NB4 (cell line): Measurements from ENCODE around the gene IDUA.

Experiments used
- DNase-seq: peaks from one replicate; pipeline ENCODE4 v3.0.0; 2010; ENCODE audit warnings: low read depth
- H3K4me3 ChIP-seq: one replicate; pipeline ENCODE4 v1.5.1; 2011; ENCODE audit warnings: mild to moderate bottlenecking, low read depth, low read length, moderate library complexity
- MYC ChIP-seq: IDR thresholded peaks from 2 replicates; pipeline ENCODE4 v1.6.1; 2011; ENCODE audit warnings: low read depth, low read length
- POLR2A ChIP-seq: IDR thresholded peaks from 2 replicates; pipeline ENCODE4 v1.6.1; 2011; ENCODE audit warnings: mild to moderate bottlenecking; ENCODE audit not compliant: insufficient read length; ENCODE audit errors: extremely low read depth
- TF ChIP-seq, protein P1 (sequence below): IDR thresholded peaks from one replicate; pipeline ENCODE4 v1.5.1; 2012; ENCODE audit warnings: low read depth, low read length
- TF ChIP-seq, protein P2 (sequence below): IDR thresholded peaks from 2 replicates; pipeline ENCODE4 v1.6.1; 2011; ENCODE audit warnings: low read depth, low read length

The IDUA gene

DNA sequence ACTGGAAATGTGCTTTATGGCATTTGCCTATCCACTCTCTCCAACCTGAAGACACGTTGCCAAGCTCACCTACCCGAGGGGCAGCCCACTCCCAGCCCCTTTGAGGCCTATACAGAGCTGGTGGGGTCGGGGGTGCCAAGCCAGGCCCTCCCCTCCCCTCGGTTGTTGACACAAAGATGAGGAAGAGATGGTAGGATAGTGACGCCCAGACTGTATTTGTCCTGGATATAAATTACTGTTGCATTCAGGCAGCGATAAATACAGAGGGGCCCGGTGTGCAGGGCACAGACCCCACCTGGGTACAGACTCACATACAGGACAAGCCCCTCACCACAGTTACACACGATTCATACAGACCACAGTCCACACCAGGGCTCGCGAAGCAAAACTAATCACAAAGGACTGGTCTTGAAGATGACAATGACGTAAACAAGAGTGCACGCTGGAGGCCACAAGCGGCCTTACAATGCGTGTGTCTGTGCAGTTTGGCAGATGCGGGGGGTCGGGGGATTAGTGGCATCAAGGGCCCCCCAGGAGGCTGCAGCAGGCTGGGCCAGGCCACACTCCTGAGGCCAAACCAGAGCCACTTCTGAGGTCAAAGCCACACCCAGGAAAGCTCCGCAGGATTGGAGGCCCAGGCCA is 28.0 kb upstream of the IDUA start:
- no peak overlapping the region for H3K4me3 ChIP-seq
- no peak for DNase-seq
- TF ChIP-seq MYC (no peak), POLR2A (no peak)
- TF ChIP-seq, protein P1, sequence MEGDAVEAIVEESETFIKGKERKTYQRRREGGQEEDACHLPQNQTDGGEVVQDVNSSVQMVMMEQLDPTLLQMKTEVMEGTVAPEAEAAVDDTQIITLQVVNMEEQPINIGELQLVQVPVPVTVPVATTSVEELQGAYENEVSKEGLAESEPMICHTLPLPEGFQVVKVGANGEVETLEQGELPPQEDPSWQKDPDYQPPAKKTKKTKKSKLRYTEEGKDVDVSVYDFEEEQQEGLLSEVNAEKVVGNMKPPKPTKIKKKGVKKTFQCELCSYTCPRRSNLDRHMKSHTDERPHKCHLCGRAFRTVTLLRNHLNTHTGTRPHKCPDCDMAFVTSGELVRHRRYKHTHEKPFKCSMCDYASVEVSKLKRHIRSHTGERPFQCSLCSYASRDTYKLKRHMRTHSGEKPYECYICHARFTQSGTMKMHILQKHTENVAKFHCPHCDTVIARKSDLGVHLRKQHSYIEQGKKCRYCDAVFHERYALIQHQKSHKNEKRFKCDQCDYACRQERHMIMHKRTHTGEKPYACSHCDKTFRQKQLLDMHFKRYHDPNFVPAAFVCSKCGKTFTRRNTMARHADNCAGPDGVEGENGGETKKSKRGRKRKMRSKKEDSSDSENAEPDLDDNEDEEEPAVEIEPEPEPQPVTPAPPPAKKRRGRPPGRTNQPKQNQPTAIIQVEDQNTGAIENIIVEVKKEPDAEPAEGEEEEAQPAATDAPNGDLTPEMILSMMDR: no peak
- TF ChIP-seq, protein P2, sequence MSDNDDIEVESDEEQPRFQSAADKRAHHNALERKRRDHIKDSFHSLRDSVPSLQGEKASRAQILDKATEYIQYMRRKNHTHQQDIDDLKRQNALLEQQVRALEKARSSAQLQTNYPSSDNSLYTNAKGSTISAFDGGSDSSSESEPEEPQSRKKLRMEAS: no peak

DNA sequence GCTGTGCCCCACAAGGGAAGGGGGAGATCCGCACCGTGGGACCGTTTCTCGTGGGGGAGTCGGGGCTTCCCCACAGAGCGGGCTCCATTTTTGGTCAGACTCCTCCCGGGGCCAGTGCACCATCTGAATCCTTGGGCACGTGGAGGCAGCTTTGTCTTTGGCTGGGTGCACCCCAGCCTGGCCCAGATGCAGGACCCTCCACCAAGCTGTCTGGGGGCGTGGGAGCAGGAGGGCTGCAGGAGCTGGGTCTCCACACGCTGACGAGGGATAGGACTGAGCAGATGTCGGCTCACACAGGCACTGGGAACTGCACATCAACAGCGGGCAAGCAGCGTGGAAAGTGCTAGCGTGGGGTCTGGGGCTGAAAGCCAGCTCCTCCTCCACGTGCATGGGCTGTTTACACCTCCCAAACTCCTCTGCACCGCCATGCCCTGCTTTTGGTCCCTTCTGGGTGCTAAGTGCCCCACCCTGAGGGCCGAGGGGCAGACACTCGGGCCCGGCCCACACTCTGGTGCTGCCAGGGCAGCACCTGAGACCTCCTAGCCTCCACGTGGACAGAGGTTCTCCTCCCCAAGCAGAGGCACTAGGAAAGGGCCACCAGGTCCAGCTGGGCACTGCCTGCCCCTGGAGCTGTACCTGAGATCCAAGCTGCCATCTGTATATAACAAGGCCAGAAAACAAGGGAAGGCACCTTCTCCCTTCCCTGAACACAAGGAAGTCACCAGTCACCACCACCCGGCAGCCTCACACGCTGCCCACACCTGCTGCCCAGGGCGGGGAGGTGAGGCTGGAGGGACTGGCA is 27.3 kb upstream of the IDUA start:
- TF ChIP-seq, protein P2: no peak
- TF ChIP-seq MYC: no peak
- TF ChIP-seq, protein P1: no peak
- TF ChIP-seq POLR2A: no peak
- DNase-seq: no peak
- no peak overlapping the region for H3K4me3 ChIP-seq

DNA sequence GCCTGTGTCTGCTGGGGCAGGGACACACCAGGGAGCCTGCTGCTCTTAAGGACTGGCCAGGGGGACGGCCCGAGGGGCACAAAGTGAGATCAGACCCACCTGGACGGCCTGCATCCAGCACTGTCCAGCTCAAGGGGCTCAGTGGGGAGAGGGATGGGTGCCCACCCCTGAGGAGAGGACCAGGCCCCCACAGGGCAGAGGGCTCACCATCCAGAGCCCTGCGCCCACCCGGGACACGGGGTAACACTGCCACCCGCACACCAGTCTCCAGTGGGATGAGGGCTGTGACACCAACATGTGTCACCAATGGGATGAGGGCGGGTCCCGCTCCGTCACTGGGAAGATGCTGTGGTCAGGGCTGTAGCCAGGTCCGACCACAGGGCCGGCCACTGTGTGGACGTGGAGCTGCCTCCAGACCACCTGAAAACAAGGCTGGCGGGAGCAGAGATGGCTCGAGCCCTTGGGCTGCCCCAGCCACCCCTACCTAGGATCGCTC is 26.7 kb upstream of the IDUA start:
- DNase-seq: no peak
- TF ChIP-seq POLR2A (no peak), MYC (no peak)
- TF ChIP-seq, protein P2: no peak
- TF ChIP-seq, protein P1: no peak
- H3K4me3 ChIP-seq: no peak overlapping the region

DNA sequence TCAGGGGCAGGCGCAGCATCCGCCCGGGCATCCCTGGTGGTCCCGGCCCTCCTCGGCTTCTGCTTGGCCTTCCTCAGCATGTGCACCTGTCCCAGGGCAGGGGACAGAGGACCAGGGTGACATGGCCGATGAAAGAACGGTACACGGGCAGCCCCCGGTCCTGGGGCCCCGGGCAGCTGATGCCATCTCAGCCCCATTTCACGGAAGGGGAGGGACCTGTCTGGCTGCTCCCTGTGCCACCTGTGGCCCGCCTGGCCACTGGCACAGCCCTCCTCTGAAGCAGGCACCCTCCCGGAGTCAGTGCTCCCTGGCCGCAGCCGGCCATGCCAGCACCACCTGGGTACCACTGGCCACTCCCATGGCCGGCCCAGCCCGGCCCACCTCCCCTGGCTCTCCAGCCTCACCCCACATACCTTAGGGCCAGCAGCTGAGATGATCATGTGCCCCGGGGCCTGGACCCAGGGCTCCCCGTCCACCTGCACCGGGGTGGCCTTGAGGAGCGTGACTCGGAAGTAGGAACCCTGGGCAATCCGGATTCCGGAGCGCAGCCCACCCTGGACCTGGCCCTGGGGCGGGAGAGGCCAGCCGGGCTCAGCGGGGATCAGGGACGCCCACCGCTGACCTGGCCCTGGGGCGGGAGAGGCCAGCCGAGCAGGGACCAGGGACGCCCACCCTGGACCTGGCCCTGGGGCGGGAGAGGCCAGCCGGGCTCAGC is 26.1 kb upstream of the IDUA start:
- TF ChIP-seq, protein P2: no peak
- H3K4me3 ChIP-seq: no peak overlapping the region
- no peak for DNase-seq

DNA sequence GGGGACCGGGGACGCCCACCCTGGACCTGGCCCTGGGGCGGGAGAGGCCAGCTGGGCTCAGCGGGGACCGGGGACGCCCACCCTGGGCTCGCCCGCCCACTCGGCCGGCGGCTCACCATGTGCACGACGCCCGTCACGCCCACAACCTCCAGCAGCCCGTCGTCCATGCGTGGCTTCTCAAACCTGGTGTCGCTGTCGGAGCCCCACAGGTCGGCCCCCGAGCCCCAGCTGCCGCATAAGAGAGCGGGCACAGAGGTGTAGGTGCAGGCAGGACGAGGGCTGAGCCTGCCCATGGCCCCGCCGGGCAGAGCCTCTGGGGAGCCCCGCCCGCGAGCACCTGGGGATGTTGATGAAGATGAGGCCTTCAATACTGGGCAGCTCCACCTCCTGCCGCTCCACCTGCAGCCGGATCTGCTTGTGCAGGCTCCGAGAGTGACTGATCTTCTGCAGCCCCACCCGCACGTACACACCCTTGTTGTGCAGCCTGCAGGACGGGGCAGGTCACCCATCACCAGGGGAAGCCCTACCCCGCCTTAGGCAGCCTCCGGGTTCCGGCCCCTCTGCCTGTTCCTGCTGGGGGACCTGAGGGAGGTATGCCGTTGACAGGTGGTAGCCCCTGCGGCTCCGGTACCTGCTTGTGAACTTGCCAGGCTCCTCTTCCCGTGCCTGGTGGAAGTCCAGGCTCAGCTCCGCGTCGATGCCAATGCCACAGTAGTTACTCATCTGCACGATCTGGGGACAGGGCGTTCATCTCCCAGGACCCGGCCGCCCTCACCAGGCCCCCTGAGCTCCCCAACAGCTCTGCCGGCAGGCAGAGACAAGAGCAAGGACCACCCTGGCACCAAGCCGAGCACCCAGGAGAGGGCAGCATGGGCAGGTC is 25.3 kb upstream of the IDUA start:
- TF ChIP-seq, protein P2: no peak
- TF ChIP-seq POLR2A: no peak
- no peak for TF ChIP-seq MYC
- no peak overlapping the region for H3K4me3 ChIP-seq
- DNase-seq: no peak
